ENCODE measurements around the gene UPK2.

- no peak for TF ChIP-seq CTCF (IDR thresholded peaks at IDR 0.05; ENCODE audit: low read length)
- TF ChIP-seq EZH2 (IDR thresholded peaks at IDR 0.05; ENCODE audit: borderline replicate concordance, low read length), result no peak
Measured at GRCh38 chr11:118918128-118918685, 37.9 kb upstream of the UPK2 start.

Measured in OCI-LY1 (cell line).